Effector memory CD4-positive, alpha-beta T cell (primary cell): ENCODE data around the gene AGBL1.

Experiments used
- DNase-seq, 3 donors: peaks; one replicate each; pipeline ENCODE4 v3.0.0-alpha.2; 2020
- H3K27ac ChIP-seq: 2 replicates; pipeline ENCODE4 v1.7.0; 2013; ENCODE audit warnings: mild to moderate bottlenecking, low read length, moderate library complexity; ENCODE audit not compliant: insufficient read depth, poor library complexity, severe bottlenecking
- H3K27me3 ChIP-seq: replicated peaks from 2 replicates; pipeline ENCODE4 v1.7.0; 2013; ENCODE audit warnings: mild to moderate bottlenecking, low read length; ENCODE audit not compliant: insufficient read depth, control insufficient read depth, poor library complexity, severe bottlenecking
- H3K36me3 ChIP-seq: 2 replicates; pipeline ENCODE4 v1.7.0; 2013; ENCODE audit warnings: mild to moderate bottlenecking, low read length, moderate library complexity; ENCODE audit not compliant: control insufficient read depth, insufficient read depth
- H3K4me1 ChIP-seq: 2 replicates; pipeline ENCODE4 v1.7.0; 2013; ENCODE audit warnings: low read length, mild to moderate bottlenecking; ENCODE audit not compliant: control insufficient read depth, insufficient read depth, poor library complexity, severe bottlenecking
- H3K4me3 ChIP-seq: 2 replicates; pipeline ENCODE4 v1.7.0; 2013; ENCODE audit warnings: low read length, low read depth, mild to moderate bottlenecking; ENCODE audit not compliant: insufficient read depth, poor library complexity, severe bottlenecking
- H3K9me3 ChIP-seq: 2 replicates; pipeline ENCODE4 v1.7.0; 2013; ENCODE audit warnings: mild to moderate bottlenecking, low read length, moderate library complexity; ENCODE audit not compliant: control insufficient read depth

The AGBL1 gene

GRCh38 chr15:86685263-86685662, 605.6 kb downstream of the AGBL1 start:
- Histone ChIP-seq H3K27ac (no peak overlapping the region), H3K9me3 (no peaks in the 10 kb centered on the region), H3K4me1 (no peaks in the 10 kb centered on the region), H3K4me3 (no peak overlapping the region), H3K36me3 (no peaks in the 10 kb centered on the region), H3K27me3 (no peaks in the 10 kb centered on the region)
- no peak for DNase-seq

- DNase-seq: no peak
- H3K4me1 ChIP-seq: no peaks in the 10 kb centered on the region
- H3K4me3 ChIP-seq: no peak overlapping the region
- H3K27me3 ChIP-seq: no peaks in the 10 kb centered on the region
- no peaks in the 10 kb centered on the region for H3K9me3 ChIP-seq
- no peak overlapping the region for H3K27ac ChIP-seq
- no peaks in the 10 kb centered on the region for H3K36me3 ChIP-seq
Observed at GRCh38 chr15:86689006-86689405, 609.3 kb downstream of the AGBL1 start.

GRCh38 chr15:86690566-86690965, 610.9 kb downstream of the AGBL1 start:
- Histone ChIP-seq H3K4me3 (no peak overlapping the region), H3K27me3 (no peaks in the 10 kb centered on the region), H3K4me1 (no peaks in the 10 kb centered on the region), H3K27ac (no peak overlapping the region), H3K36me3 (no peaks in the 10 kb centered on the region), H3K9me3 (no peaks in the 10 kb centered on the region)
- no peak for DNase-seq

GRCh38 chr15:86691091-86691663, 611.5 kb downstream of the AGBL1 start:
- Histone ChIP-seq H3K27ac (no peak overlapping the region), H3K4me1 (no peaks in the 10 kb centered on the region), H3K27me3 (no peaks in the 10 kb centered on the region), H3K36me3 (no peaks in the 10 kb centered on the region), H3K9me3 (no peaks in the 10 kb centered on the region), H3K4me3 (no peak overlapping the region)
- DNase-seq: no peak

GRCh38 chr15:86700864-86701610, 621.4 kb downstream of the AGBL1 start:
- H3K4me1 ChIP-seq: no peaks in the 10 kb centered on the region
- no peaks in the 10 kb centered on the region for H3K36me3 ChIP-seq
- H3K27me3 ChIP-seq: no peaks in the 10 kb centered on the region
- H3K27ac ChIP-seq: no peak overlapping the region
- no peak overlapping the region for H3K4me3 ChIP-seq
- H3K9me3 ChIP-seq: no peaks in the 10 kb centered on the region
- no peak for DNase-seq

- H3K9me3 ChIP-seq: no peaks in the 10 kb centered on the region
- no peaks in the 10 kb centered on the region for H3K4me1 ChIP-seq
- no peak overlapping the region for H3K4me3 ChIP-seq
- no peaks in the 10 kb centered on the region for H3K36me3 ChIP-seq
- DNase-seq: no peak
- H3K27ac ChIP-seq: no peak overlapping the region
- no peaks in the 10 kb centered on the region for H3K27me3 ChIP-seq
Observed at GRCh38 chr15:86701611-86701963, 621.9 kb downstream of the AGBL1 start.

GRCh38 chr15:86706813-86707212, 627.1 kb downstream of the AGBL1 start:
- no peak overlapping the region for H3K27ac ChIP-seq
- no peak for DNase-seq

GRCh38 chr15:86711476-86711875, 631.8 kb downstream of the AGBL1 start:
- Histone ChIP-seq H3K36me3 (no peaks in the 10 kb centered on the region), H3K27ac (no peak overlapping the region), H3K4me1 (no peaks in the 10 kb centered on the region), H3K27me3 (no peaks in the 10 kb centered on the region), H3K4me3 (no peak overlapping the region), H3K9me3 (no peaks in the 10 kb centered on the region)
- no peak for DNase-seq

More at GRCh38 chr15:86706813-86707212, 627.1 kb downstream of the AGBL1 start:
- Histone ChIP-seq H3K4me1 (no peaks in the 10 kb centered on the region), H3K36me3 (no peaks in the 10 kb centered on the region), H3K27me3 (no peaks in the 10 kb centered on the region), H3K9me3 (no peaks in the 10 kb centered on the region), H3K4me3 (no peak overlapping the region)

GRCh38 chr15:86714241-86714640, 634.6 kb downstream of the AGBL1 start:
- DNase-seq: no peak

GRCh38 chr15:86725628-86726027, 646.0 kb downstream of the AGBL1 start:
- no peaks in the 10 kb centered on the region for H3K36me3 ChIP-seq
- no peaks in the 10 kb centered on the region for H3K27me3 ChIP-seq
- DNase-seq: no peak
- no peak overlapping the region for H3K4me3 ChIP-seq
- H3K27ac ChIP-seq: no peak overlapping the region
- no peaks in the 10 kb centered on the region for H3K4me1 ChIP-seq
- no peaks in the 10 kb centered on the region for H3K9me3 ChIP-seq

More at GRCh38 chr15:86714241-86714640, 634.6 kb downstream of the AGBL1 start:
- no peaks in the 10 kb centered on the region for H3K27me3 ChIP-seq
- H3K27ac ChIP-seq: no peak overlapping the region
- H3K4me1 ChIP-seq: no peaks in the 10 kb centered on the region
- H3K9me3 ChIP-seq: no peaks in the 10 kb centered on the region
- H3K36me3 ChIP-seq: no peaks in the 10 kb centered on the region
- H3K4me3 ChIP-seq: no peak overlapping the region
